GM18502 (cell line): Measurements from ENCODE around the gene NKRF.

ENCODE experiments used
- ATAC-seq: cut with Tn5 transposase; IDR thresholded peaks from one replicate; pipeline ENCODE4 v1.9.1; 2021; ENCODE audit warnings: mild to moderate bottlenecking; ENCODE audit not compliant: unreplicated experiment, poor library complexity

The NKRF gene

GRCh38 chrX:119617517-119618164 lies 11.4 kb upstream of the NKRF start:
- peak; percentile 64 for ATAC-seq

GRCh38 chrX:119614776-119615175 lies 8.6 kb upstream of the NKRF start:
- no peak for ATAC-seq

GRCh38 chrX:119607018-119607389 lies 780 bp upstream of the NKRF start:
- no peak for ATAC-seq

- peak; percentile 39 for ATAC-seq
Measured at GRCh38 chrX:119605464-119606279, 552 bp downstream of the NKRF start.

- no peak for ATAC-seq
Measured at GRCh38 chrX:119604766-119605463, 1.3 kb downstream of the NKRF start.

GRCh38 chrX:119602701-119603255 lies 3.4 kb downstream of the NKRF start:
- ATAC-seq = no peak

- ATAC-seq = no peak
Measured at GRCh38 chrX:119589810-119590209, 16.4 kb downstream of the NKRF start.

- ATAC-seq = no peak
Measured at GRCh38 chrX:119583431-119584059, 22.7 kb downstream of the NKRF start.

GRCh38 chrX:119579414-119579813 lies 26.8 kb downstream of the NKRF start:
- peak; percentile 42 for ATAC-seq

GRCh38 chrX:119574394-119575266 lies 31.6 kb downstream of the NKRF start, which contains the start of gene UBE2A:
Gene UBE2A (plus strand): TSS chrX:119574563. CDS start chrX:119574712, 149 bp downstream.
- ATAC-seq = peak; percentile 80

GRCh38 chrX:119573840-119574393 lies 32.3 kb downstream of the NKRF start:
- peak; percentile 29 for ATAC-seq

GRCh38 chrX:119573222-119573621 lies 33.0 kb downstream of the NKRF start:
- ATAC-seq = no peak

GRCh38 chrX:119570351-119570835 lies 35.8 kb downstream of the NKRF start:
- no peak for ATAC-seq

- ATAC-seq = peak; percentile 94
Measured at GRCh38 chrX:119565107-119565663, 41.0 kb downstream of the NKRF start, which contains the start of gene STEEP1. Gene STEEP1 (minus strand): TSS chrX:119565409. CDS start chrX:119565355, 54 bp downstream.

GRCh38 chrX:119552508-119552907 lies 53.7 kb downstream of the NKRF start:
- no peak for ATAC-seq

- ATAC-seq = peak; percentile 74
Measured at GRCh38 chrX:119549327-119550016, 56.8 kb downstream of the NKRF start.

GRCh38 chrX:119541188-119541587 lies 65.0 kb downstream of the NKRF start:
- ATAC-seq = no peak

GRCh38 chrX:119539872-119540271 lies 66.4 kb downstream of the NKRF start:
- ATAC-seq = no peak
